GM18951 (cell line): Measurements from ENCODE around the gene PDE1A.

Source experiments
- POLR2A ChIP-seq: IDR thresholded peaks from 4 replicates; pipeline ENCODE4 v1.6.1; 2011; ENCODE audit warnings: mild to moderate bottlenecking; ENCODE audit not compliant: insufficient read length, insufficient read depth; ENCODE audit errors: extremely low read depth
- in situ Hi-C: fragments of 300-500 bp; cut with MboI; formaldehyde crosslinking; loops from one replicate; pipeline ENCODE4 v1.12.0; 2022; ENCODE audit warnings: low sequenced_read_pairs, mixed read lengths, inconsistent platforms; ENCODE audit not compliant: unreplicated experiment

Gene PDE1A

DNA sequence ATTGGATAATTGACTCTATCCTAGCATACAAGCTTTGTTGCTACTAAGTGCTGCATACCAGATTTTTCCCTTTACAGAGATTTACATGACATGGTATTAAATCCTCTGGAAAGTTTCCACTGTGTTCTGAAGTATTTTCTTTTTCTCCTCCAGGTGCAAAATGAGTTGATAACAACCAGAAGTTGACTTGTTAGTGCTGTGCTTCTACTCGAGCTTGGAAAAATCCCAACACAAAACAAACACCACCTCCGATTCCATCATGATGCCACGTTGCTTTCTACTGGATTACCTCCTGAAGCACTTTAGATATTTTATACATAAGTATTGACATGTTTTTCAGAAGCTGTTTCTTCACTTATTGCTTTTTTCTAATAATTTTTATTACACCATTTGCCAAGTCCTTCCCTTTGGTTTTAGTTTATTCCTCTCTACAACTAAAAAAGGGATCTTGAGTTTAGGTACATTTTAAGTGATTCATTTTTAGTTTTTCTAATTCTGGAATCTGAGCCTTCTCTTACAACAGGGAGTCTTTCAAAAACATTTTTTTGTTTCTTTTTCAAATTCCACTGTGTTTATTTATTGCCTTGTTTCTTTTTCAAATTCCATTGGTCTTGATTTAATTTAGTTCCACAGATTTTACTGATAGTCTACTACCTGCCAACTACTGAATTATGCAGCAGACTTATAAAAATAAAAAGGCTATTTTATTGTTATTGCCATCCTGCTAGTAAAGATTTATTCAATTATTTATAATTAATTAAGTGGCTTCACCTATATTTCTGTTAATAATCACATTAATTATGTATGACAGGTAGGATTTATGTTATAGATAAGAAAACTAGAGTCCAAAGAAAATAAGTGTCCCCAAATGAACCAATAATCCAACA, 297.8 kb downstream of the PDE1A start:
- no peak for TF ChIP-seq POLR2A
- in situ Hi-C loops = no loop called here

DNA sequence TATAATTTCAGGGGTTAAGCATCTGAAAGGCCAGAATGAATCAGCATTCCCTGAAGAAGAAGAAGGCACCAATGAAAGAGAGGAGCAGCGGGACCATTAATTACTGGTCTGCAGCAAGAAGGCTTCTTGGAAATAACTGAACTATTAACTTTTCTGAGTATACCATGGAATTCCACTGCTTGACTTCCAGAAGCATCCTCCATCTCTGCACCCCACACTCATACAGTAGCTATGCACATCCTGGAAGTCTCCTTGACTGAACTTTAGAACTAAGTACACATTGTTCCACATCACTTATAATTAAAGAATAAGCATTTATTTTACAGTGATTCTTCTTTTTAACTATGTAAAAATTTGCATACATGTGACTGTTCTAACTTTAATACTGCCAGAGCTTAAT, 309.6 kb downstream of the PDE1A start:
- in situ Hi-C loops = no loop called here

GRCh38 chr2:182116774-182117173, 310.1 kb downstream of the PDE1A start:
- in situ Hi-C loops = no loop called here
- no peak for TF ChIP-seq POLR2A

More for the DNA sequence above, 309.6 kb downstream of the PDE1A start:
- TF ChIP-seq POLR2A = no peak

GRCh38 chr2:182115258-182115657, 311.6 kb downstream of the PDE1A start:
- in situ Hi-C loops = no loop called here
- no peak for TF ChIP-seq POLR2A

DNA sequence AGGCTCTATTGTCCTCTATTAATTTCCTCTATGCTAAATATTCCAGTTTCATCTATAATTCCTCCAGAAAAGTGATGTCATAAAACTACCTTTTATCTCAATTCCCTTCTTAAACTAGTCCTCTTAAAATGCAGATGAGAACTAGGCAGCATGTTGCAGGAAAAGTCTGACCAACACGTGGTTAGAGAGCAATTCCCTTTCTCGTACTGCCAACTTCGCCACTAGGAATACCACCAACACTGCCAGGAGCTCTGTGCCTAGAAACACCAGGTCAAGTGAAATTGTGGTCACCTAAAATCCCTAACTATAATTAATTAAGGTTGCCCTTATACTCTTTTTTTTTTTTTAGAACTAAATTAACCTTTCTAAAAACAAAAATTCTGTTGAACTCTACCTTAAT, 313.5 kb downstream of the PDE1A start:
- in situ Hi-C loops = no loop called here
- TF ChIP-seq POLR2A = no peak

DNA sequence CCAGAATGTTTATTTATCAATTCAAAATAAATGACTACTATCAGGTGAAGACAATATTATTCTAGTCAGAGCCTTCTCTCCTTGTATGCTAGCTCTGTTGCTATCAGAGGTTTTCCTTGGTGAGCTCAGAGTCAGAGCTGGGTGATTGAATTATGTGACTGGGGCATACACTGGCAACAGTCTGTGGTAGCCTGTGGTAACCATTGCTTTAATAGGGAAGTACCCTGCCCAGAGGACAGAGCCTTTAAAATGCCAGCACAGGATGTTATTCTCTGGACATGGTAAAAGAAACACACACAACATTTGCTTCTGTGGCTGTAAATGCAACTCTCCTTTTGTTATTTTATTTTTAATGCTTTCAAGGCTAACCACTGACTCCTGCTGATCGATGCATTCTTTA, 316.5 kb downstream of the PDE1A start:
- no peak for TF ChIP-seq POLR2A
- in situ Hi-C loops = no loop called here

DNA sequence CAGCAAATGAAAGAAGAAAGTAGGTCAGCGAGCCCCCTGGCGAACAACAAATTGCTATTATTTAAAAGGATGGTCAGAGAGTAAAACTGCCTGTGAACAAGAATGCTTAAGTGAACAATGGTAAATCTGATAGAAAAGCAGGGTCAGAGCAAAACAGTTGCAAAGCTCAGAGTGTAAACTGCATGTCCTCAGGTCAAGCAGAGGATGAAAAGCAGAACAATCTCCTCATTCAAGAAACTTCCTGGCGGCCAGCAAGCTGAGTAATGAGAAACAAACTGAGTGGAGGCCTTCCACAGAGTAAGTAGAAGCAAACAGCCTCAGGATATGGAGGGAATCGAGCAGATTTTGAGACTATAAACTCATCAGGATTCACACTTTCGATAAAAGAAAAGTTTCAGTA, 323.3 kb downstream of the PDE1A start:
- TF ChIP-seq POLR2A = no peak
- in situ Hi-C loops = no loop called here

DNA sequence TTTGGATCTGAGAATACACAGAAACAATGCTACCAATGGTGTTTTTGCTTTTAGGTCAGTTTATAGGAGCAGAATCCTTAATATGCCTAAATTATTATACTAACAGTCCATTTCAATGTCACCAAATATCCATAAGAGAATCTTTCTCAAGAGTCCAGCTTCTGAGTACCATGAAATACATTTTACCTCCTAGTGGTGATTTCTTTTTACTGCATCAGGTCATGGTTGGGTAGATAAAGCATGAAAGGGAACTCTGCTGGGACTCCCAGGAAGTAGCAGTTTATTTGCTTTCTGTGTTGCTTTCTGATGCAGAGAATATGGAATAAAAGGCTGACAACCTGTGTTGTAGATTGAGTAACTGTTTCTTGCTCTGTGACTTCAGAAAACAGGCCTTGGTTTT, 325.6 kb downstream of the PDE1A start:
- in situ Hi-C loops = no loop called here

DNA sequence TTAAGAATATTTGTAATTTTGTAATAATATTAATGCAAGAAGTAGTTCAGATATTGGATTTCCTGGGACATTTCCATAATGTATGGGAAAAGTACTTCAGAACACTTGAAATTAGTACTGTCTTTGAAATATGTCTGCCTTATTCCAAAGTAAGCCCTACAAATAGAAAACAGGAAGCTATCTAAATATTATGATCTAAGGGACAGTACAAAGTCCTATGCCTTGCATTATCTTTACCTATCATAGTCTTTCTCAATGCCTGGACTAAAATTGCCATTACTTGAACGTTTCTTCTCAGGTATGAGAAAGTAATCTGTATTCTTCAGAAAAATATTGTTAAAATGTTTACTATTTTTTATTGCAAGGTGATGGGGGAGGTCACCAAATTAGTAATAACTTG, 328.2 kb downstream of the PDE1A start:
- no peak for TF ChIP-seq POLR2A
- in situ Hi-C loops = no loop called here

More for the DNA sequence above, 325.6 kb downstream of the PDE1A start:
- TF ChIP-seq POLR2A = no peak

DNA sequence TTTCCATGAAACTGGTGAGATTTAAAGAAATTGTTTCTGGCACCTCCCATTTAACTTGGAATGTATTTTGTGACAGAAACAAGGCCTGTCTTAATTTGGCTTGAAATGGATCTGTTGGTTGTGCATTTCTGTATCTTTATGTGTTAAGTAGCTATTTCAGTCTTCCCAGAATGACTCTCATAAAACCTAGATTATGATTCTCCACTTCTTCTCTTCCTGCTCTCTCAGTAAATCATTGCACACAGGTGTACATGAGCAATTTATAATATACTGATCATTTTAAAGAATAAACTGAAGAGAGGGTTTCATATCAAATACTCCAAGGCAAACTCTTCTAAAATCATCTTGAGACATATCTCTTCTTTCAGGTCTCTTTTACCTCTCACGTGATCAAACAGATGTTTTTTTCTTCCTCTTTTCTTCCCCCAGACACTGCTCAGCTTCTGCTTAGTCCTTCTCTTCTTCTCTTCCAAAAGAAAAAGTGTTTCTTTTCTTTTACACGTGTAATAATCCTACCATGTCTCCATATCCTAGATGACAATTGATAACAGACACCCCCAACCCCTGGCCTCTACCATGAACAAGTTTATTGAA, 329.2 kb downstream of the PDE1A start:
- no peak for TF ChIP-seq POLR2A
- in situ Hi-C loops = no loop called here

DNA sequence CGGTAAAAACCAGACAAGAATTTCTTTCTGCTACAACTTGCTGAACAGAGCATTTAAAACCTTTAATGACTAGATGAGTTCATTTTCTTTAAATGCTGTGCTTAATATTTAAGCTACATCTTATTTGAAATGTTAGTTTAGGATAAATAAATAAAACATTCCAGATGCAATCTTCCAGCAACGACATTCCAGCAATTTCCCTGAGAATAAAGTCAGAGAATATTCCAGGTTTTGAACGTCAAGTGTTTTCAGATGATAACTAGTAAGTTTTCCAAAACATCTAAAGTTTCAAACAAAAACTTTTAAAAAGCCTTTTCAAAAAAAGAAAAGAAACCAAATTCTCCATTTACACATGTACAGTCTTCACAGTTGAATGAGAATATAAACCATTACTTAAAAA, 336.4 kb downstream of the PDE1A start:
- TF ChIP-seq POLR2A = no peak
- in situ Hi-C loops = no loop called here
